ENCODE data around the gene HTRA1. TPM values are rescaled to one million over a fixed set of nuclear protein-coding genes. Genes with fewer than 3 reads are reported as not detected.

Gene HTRA1
- total RNA-seq, 4 donors from 2014 or later, result 55.2 to 99.5 (median 80.6) TPM

GRCh38 chr10:122521011-122521410 lies 59.7 kb downstream of the HTRA1 start:
- DNase-seq (ENCODE audit: low spot score in 2 of 2), result peak in 1 of 2 donors; percentile 44
- TF ChIP-seq, protein P1, sequence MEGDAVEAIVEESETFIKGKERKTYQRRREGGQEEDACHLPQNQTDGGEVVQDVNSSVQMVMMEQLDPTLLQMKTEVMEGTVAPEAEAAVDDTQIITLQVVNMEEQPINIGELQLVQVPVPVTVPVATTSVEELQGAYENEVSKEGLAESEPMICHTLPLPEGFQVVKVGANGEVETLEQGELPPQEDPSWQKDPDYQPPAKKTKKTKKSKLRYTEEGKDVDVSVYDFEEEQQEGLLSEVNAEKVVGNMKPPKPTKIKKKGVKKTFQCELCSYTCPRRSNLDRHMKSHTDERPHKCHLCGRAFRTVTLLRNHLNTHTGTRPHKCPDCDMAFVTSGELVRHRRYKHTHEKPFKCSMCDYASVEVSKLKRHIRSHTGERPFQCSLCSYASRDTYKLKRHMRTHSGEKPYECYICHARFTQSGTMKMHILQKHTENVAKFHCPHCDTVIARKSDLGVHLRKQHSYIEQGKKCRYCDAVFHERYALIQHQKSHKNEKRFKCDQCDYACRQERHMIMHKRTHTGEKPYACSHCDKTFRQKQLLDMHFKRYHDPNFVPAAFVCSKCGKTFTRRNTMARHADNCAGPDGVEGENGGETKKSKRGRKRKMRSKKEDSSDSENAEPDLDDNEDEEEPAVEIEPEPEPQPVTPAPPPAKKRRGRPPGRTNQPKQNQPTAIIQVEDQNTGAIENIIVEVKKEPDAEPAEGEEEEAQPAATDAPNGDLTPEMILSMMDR (IDR thresholded peaks at IDR 0.05), result no peak
- TF ChIP-seq POLR2AphosphoS5 (IDR thresholded peaks at IDR 0.05) (no peak), EP300 (IDR thresholded peaks at IDR 0.05) (no peak), POLR2A (IDR thresholded peaks at IDR 0.05) (no peak)
- Histone ChIP-seq H3K9me3 (no peaks in the 10 kb centered on the region), H3K4me1 (no peaks in the 10 kb centered on the region), H3K36me3 (peaks cover 3% of the 10 kb centered on the region), H3K27ac (no peak overlapping the region), H3K4me3 (no peak overlapping the region), H3K27me3 (no peaks in the 10 kb centered on the region)
- WGBS, result 33% methylated on average over 3 of the region's 3 CpGs

DNA sequence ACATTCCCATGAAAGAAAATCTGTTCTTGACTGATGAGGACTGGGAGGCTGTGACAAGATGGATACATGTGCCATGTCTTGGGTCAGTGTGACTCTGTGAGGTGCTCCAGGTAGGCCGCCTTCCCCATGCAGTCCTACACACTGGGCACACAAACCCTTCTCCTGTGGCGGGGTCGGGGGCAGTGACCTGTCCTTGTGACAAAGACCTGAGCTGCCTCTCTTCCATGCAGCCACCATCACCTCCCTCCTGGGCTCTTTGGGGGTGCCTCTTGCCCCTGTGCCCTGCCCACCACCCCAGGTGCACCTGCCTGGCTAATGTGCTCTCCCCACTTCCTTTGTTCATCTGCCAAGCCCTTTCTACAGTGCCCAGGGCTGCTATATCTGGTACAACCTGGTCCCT lies 63.5 kb downstream of the HTRA1 start:
- TF ChIP-seq, protein P1 (IDR thresholded peaks at IDR 0.05), result no peak
- no peak for TF ChIP-seq POLR2A (IDR thresholded peaks at IDR 0.05)
- no peak for TF ChIP-seq EP300 (IDR thresholded peaks at IDR 0.05)
- Histone ChIP-seq H3K4me1 (no peaks in the 10 kb centered on the region), H3K4me3 (no peak overlapping the region), H3K36me3 (no peaks in the 10 kb centered on the region), H3K27ac (no peak overlapping the region), H3K27me3 (no peaks in the 10 kb centered on the region), H3K9me3 (no peaks in the 10 kb centered on the region)
- WGBS, result 100% methylated on average over 1 of the region's 3 CpGs
- peak in 1 of 2 donors; percentile 62 for DNase-seq (ENCODE audit: low spot score in 2 of 2)

- Histone ChIP-seq H3K36me3 (no peaks in the 10 kb centered on the region), H3K9me3 (no peaks in the 10 kb centered on the region), H3K27me3 (no peaks in the 10 kb centered on the region), H3K4me3 (no peak overlapping the region), H3K4me1 (no peaks in the 10 kb centered on the region), H3K27ac (no peak overlapping the region)
- TF ChIP-seq, protein P1 (IDR thresholded peaks at IDR 0.05), result peak in 1 of 2 donors; percentile 9
- no peak for TF ChIP-seq EP300 (IDR thresholded peaks at IDR 0.05)
- peak in 1 of 2 donors; percentile 65 for DNase-seq (ENCODE audit: low spot score in 2 of 2)
- WGBS, result 45% methylated on average over 6 of the region's 6 CpGs
Observed at GRCh38 chr10:122525788-122526187, 64.4 kb downstream of the HTRA1 start.

- Histone ChIP-seq H3K27me3 (no peaks in the 10 kb centered on the region), H3K27ac (no peak overlapping the region), H3K9me3 (no peaks in the 10 kb centered on the region), H3K4me3 (no peak overlapping the region), H3K36me3 (no peaks in the 10 kb centered on the region), H3K4me1 (no peaks in the 10 kb centered on the region)
- WGBS, result 86% methylated on average over 5 of the region's 5 CpGs
- no peak for TF ChIP-seq POLR2A (IDR thresholded peaks at IDR 0.05)
- no peak for TF ChIP-seq EP300 (IDR thresholded peaks at IDR 0.05)
- TF ChIP-seq POLR2AphosphoS5 (IDR thresholded peaks at IDR 0.05), result no peak
- TF ChIP-seq, protein P1 (IDR thresholded peaks at IDR 0.05), result no peak
- peak in 1 of 2 donors; percentile 40 for DNase-seq (ENCODE audit: low spot score in 2 of 2)
Observed at GRCh38 chr10:122526892-122527291, 65.5 kb downstream of the HTRA1 start.

- DNase-seq (ENCODE audit: low spot score in 2 of 2), result peak in 1 of 2 donors; percentile 74
- no peaks in the 10 kb centered on the region for H3K27me3 ChIP-seq
- H3K4me3 ChIP-seq, result no peak overlapping the region
- H3K36me3 ChIP-seq, result no peaks in the 10 kb centered on the region
- 80% methylated on average over 11 of the region's 11 CpGs for WGBS
- H3K4me1 ChIP-seq, result no peaks in the 10 kb centered on the region
- no peak overlapping the region for H3K27ac ChIP-seq
- TF ChIP-seq, protein P1 (IDR thresholded peaks at IDR 0.05), result no peak
- TF ChIP-seq POLR2A (IDR thresholded peaks at IDR 0.05) (no peak), POLR2AphosphoS5 (IDR thresholded peaks at IDR 0.05) (no peak), EP300 (IDR thresholded peaks at IDR 0.05) (no peak)
- no peaks in the 10 kb centered on the region for H3K9me3 ChIP-seq
Observed at GRCh38 chr10:122530177-122530576, 68.8 kb downstream of the HTRA1 start.
